Tibial nerve (tissue), 4 donors: ENCODE measurements around the gene HRH4. TPM values are rescaled to one million over a fixed set of nuclear protein-coding genes. Genes with fewer than 3 reads are reported as not detected.

Source experiments
- DNase-seq, 2 donors: peaks; one replicate each; pipeline ENCODE4 v3.0.0-alpha.2; 2019; ENCODE audit warnings: low spot score in 2 of 2
- H3K27ac ChIP-seq, 4 donors: fragments of 200-600 bp; sonication (generic) in 3 of 4; one replicate each; pipeline ENCODE4 v1.5.1; 2017 to 2019; ENCODE audit warnings: mild to moderate bottlenecking in 1 of 4
- H3K27me3 ChIP-seq, 2 donors: fragments of 200-600 bp; sonication (generic) in 1 of 2; one replicate each; pipeline versions ENCODE4 v1.5.1 to v1.6.0; 2017 to 2019
- H3K36me3 ChIP-seq, 3 donors: fragments of 200-600 bp; sonication (generic); one replicate each; pipeline ENCODE4 v1.5.1; 2018 to 2019
- H3K4me1 ChIP-seq, 4 donors: fragments of 200-600 bp; sonication (generic) in 3 of 4; one replicate each; pipeline ENCODE4 v1.5.1; 2017 to 2019
- H3K4me3 ChIP-seq, 4 donors: fragments of 200-600 bp; sonication (generic) in 3 of 4; one replicate each; pipeline ENCODE4 v1.5.1; 2017 to 2019; ENCODE audit warnings: mild to moderate bottlenecking in 1 of 4, moderate library complexity in 1 of 4
- H3K9me3 ChIP-seq, 4 donors: fragments of 200-600 bp; sonication (generic) in 3 of 4; one replicate each; pipeline ENCODE4 v1.5.1; 2017 to 2019
- EP300 ChIP-seq, 2 donors: sonication (generic); formaldehyde crosslinking; IDR thresholded peaks; one replicate each; pipeline ENCODE4 v1.6.1; 2017; ENCODE audit warnings: antibody characterized with exemption in 2 of 2, mild to moderate bottlenecking in 1 of 2
- POLR2A ChIP-seq, 2 donors: fragments of 450-650 bp; IDR thresholded peaks; one replicate each; pipeline ENCODE4 v1.6.1; 2017; ENCODE audit warnings: antibody characterized with exemption in 2 of 2, mild to moderate bottlenecking in 2 of 2, moderate library complexity in 2 of 2
- WGBS, 2 donors: methylation state at CpG; one replicate each; pipeline ENCODE4 v1.1.5; 2018; 5-methylcytosine and 5-hydroxymethylcytosine counted together
- total RNA-seq, 4 donors: library from RNA; depleted of rRNA; stranded (reverse); fragments of >200 nt; gene quantifications; one replicate each; pipeline ENCODE4 v1.1.0, GENCODE V29; 2016
- TF ChIP-seq, protein P1 (sequence below), 5 experiments: fragments of 200-600 bp in 3 of 5; fragments of 450-650 bp in 2 of 5; sonication (generic) in 3 of 5; IDR thresholded peaks; one replicate each; pipeline ENCODE4 v1.5.1; 2016 to 2019; ENCODE audit warnings: antibody characterized with exemption in 5 of 5, mild to moderate bottlenecking in 3 of 5, moderate library complexity in 2 of 5

The HRH4 gene
- total RNA-seq, 4 donors from 2014 or later = 0.60 TPM; not detected in 3

GRCh38 chr18:24494586-24494985 lies 34.1 kb downstream of the HRH4 start:
- Histone ChIP-seq H3K27me3 (no peaks in the 10 kb centered on the region), H3K4me3 (no peak overlapping the region), H3K4me1 (no peaks in the 10 kb centered on the region), H3K36me3 (no peaks in the 10 kb centered on the region), H3K9me3 (no peaks in the 10 kb centered on the region), H3K27ac (no peak overlapping the region)
- WGBS, 2 donors = 89 to 93% methylated on average over 2 of the region's 2 CpGs
- DNase-seq = no peak
- TF ChIP-seq, protein P1, sequence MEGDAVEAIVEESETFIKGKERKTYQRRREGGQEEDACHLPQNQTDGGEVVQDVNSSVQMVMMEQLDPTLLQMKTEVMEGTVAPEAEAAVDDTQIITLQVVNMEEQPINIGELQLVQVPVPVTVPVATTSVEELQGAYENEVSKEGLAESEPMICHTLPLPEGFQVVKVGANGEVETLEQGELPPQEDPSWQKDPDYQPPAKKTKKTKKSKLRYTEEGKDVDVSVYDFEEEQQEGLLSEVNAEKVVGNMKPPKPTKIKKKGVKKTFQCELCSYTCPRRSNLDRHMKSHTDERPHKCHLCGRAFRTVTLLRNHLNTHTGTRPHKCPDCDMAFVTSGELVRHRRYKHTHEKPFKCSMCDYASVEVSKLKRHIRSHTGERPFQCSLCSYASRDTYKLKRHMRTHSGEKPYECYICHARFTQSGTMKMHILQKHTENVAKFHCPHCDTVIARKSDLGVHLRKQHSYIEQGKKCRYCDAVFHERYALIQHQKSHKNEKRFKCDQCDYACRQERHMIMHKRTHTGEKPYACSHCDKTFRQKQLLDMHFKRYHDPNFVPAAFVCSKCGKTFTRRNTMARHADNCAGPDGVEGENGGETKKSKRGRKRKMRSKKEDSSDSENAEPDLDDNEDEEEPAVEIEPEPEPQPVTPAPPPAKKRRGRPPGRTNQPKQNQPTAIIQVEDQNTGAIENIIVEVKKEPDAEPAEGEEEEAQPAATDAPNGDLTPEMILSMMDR (IDR thresholded peaks at IDR 0.05) = no peak
- TF ChIP-seq EP300 (IDR thresholded peaks at IDR 0.05) (no peak), POLR2A (IDR thresholded peaks at IDR 0.05) (no peak)

DNA sequence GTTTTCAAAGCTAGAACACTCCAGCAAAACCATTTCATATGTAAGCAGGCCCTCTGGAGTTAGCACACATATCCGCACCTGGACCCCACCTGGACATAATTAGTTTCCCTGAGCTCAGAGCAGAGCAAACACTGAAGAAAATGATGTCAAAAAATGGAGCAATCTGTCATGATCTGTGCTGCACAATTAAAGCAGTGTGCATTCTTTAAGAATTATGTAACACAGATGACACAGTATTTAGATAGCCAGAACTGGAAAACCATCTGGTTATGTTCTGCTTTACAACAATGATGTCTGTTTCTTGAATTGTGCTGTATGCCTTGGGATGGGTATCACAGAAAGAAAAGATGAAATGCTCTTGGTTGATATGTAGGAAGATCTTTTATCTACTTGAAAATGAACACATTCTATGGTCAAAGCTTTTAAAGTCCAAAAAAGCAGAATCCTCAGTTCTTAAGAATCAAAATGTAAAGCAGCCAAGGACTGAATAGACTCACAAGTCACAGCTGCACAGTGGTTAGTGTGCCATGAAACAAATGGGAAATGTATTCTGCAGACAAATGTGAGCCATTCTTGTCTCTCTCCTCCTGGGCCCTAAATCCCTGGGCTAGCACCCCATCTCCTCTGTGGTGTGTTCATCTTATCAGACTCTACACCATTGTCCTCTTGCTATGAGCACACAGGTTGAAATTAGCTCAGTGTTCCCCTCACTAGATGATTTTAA lies 36.8 kb downstream of the HRH4 start:
- Histone ChIP-seq H3K9me3 (no peaks in the 10 kb centered on the region), H3K4me1 (no peaks in the 10 kb centered on the region), H3K4me3 (no peak overlapping the region), H3K27ac (no peak overlapping the region), H3K27me3 (no peaks in the 10 kb centered on the region), H3K36me3 (no peaks in the 10 kb centered on the region)
- DNase-seq = no peak
- TF ChIP-seq EP300 (IDR thresholded peaks at IDR 0.05) (no peak), POLR2A (IDR thresholded peaks at IDR 0.05) (no peak)
- TF ChIP-seq, protein P1 (IDR thresholded peaks at IDR 0.05) = no peak
- WGBS, 2 donors = 47 to 71% methylated on average over 1 of the region's 1 CpG

DNA sequence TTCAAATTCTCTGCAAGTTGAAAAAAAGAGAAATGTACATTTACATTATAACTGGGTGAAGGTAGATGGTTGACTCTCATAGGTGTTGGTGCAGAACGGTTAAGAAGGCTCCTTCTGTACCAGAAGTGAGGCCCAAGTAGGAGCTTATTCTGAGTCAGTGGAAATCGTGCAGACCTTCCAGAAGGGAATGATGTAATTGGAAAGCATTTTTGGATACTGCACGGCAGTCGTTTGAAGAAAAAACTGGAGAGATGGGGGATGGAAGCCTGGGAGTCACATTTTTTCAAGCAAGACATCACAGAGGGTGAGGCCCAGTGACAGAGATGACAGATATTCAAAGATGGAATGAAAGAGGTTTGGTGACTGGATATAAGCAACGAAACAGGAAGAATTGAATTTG lies 39.4 kb downstream of the HRH4 start:
- TF ChIP-seq POLR2A (IDR thresholded peaks at IDR 0.05) (no peak), EP300 (IDR thresholded peaks at IDR 0.05) (no peak)
- TF ChIP-seq, protein P1 (IDR thresholded peaks at IDR 0.05) = no peak
- no peaks in the 10 kb centered on the region for H3K27me3 ChIP-seq
- H3K4me3 ChIP-seq = no peak overlapping the region
- no peaks in the 10 kb centered on the region for H3K4me1 ChIP-seq
- no peak overlapping the region for H3K27ac ChIP-seq
- no peaks in the 10 kb centered on the region for H3K36me3 ChIP-seq
- 50 to 53% methylated on average over 5 of the region's 5 CpGs for WGBS, 2 donors
- H3K9me3 ChIP-seq = no peaks in the 10 kb centered on the region
- no peak for DNase-seq

- no peaks in the 10 kb centered on the region for H3K27me3 ChIP-seq
- TF ChIP-seq POLR2A (IDR thresholded peaks at IDR 0.05) (no peak), EP300 (IDR thresholded peaks at IDR 0.05) (no peak)
- TF ChIP-seq, protein P1 (IDR thresholded peaks at IDR 0.05) = no peak
- no peaks in the 10 kb centered on the region for H3K36me3 ChIP-seq
- H3K9me3 ChIP-seq = no peaks in the 10 kb centered on the region
- WGBS, 2 donors = 95 to 96% methylated on average over 2 of the region's 2 CpGs
- no peak for DNase-seq
- no peaks in the 10 kb centered on the region for H3K4me1 ChIP-seq
- H3K4me3 ChIP-seq = no peak overlapping the region
- H3K27ac ChIP-seq = no peak overlapping the region
Measured at GRCh38 chr18:24500217-24500616, 39.8 kb downstream of the HRH4 start.

- WGBS, 2 donors = 87 to 88% methylated on average over 6 of the region's 6 CpGs
- no peak for DNase-seq
- TF ChIP-seq POLR2A (IDR thresholded peaks at IDR 0.05) (no peak), EP300 (IDR thresholded peaks at IDR 0.05) (no peak)
- TF ChIP-seq, protein P1 (IDR thresholded peaks at IDR 0.05) = no peak
- Histone ChIP-seq H3K9me3 (no peaks in the 10 kb centered on the region), H3K4me3 (no peak overlapping the region), H3K4me1 (no peaks in the 10 kb centered on the region), H3K36me3 (no peaks in the 10 kb centered on the region), H3K27me3 (no peaks in the 10 kb centered on the region), H3K27ac (no peak overlapping the region)
Measured at GRCh38 chr18:24500766-24501165, 40.3 kb downstream of the HRH4 start.
